ENCODE measurements around the gene CCNI2.

CCNI2 gene

GRCh38 chr5:132772291-132773070 is 25.3 kb downstream of the CCNI2 start:
- H3K27me3 ChIP-seq (ENCODE audit: insufficient read depth, poor library complexity, severe bottlenecking), result no peaks in the 10 kb centered on the region
- peaks cover 2% of the 10 kb centered on the region for H3K36me3 ChIP-seq (ENCODE audit: low read depth)
- no peak overlapping the region for H3K4me3 ChIP-seq (ENCODE audit: severe bottlenecking)
- no peak for TF ChIP-seq CTCF (IDR thresholded peaks at IDR 0.05; ENCODE audit: poor library complexity, severe bottlenecking)
- DNase-seq (ENCODE audit: low spot score) (peak; percentile 33), ATAC-seq (ENCODE audit: low read depth) (no peak)
- H3K9me3 ChIP-seq (ENCODE audit: severe bottlenecking), result no peaks in the 10 kb centered on the region
- peaks cover 11% of the 10 kb centered on the region for H3K4me1 ChIP-seq (ENCODE audit: insufficient read depth, poor library complexity, severe bottlenecking)
- no peak overlapping the region for H3K27ac ChIP-seq (ENCODE audit: poor library complexity, severe bottlenecking)

GRCh38 chr5:132773114-132773513 is 25.9 kb downstream of the CCNI2 start:
- Histone ChIP-seq H3K27ac (ENCODE audit: poor library complexity, severe bottlenecking) (no peak overlapping the region), H3K4me1 (ENCODE audit: insufficient read depth, poor library complexity, severe bottlenecking) (peaks cover 11% of the 10 kb centered on the region), H3K27me3 (ENCODE audit: insufficient read depth, poor library complexity, severe bottlenecking) (no peaks in the 10 kb centered on the region), H3K36me3 (ENCODE audit: low read depth) (no peaks in the 10 kb centered on the region), H3K4me3 (ENCODE audit: severe bottlenecking) (no peak overlapping the region), H3K9me3 (ENCODE audit: severe bottlenecking) (no peaks in the 10 kb centered on the region)
- no peak for ATAC-seq (ENCODE audit: low read depth)
- TF ChIP-seq CTCF (IDR thresholded peaks at IDR 0.05; ENCODE audit: poor library complexity, severe bottlenecking), result no peak
- no peak for DNase-seq (ENCODE audit: low spot score)

- peak; percentile 33 for DNase-seq (ENCODE audit: low spot score)
- Histone ChIP-seq H3K4me1 (ENCODE audit: insufficient read depth, poor library complexity, severe bottlenecking) (peaks cover 11% of the 10 kb centered on the region), H3K36me3 (ENCODE audit: low read depth) (no peaks in the 10 kb centered on the region), H3K27me3 (ENCODE audit: insufficient read depth, poor library complexity, severe bottlenecking) (no peaks in the 10 kb centered on the region), H3K4me3 (ENCODE audit: severe bottlenecking) (no peak overlapping the region), H3K27ac (ENCODE audit: poor library complexity, severe bottlenecking) (no peak overlapping the region), H3K9me3 (ENCODE audit: severe bottlenecking) (no peaks in the 10 kb centered on the region)
- TF ChIP-seq CTCF (IDR thresholded peaks at IDR 0.05; ENCODE audit: poor library complexity, severe bottlenecking), result no peak
- no peak for ATAC-seq (ENCODE audit: low read depth)
Measured at GRCh38 chr5:132773601-132774355, 26.6 kb downstream of the CCNI2 start.

- no peak for TF ChIP-seq CTCF (IDR thresholded peaks at IDR 0.05; ENCODE audit: poor library complexity, severe bottlenecking)
- Histone ChIP-seq H3K4me1 (ENCODE audit: insufficient read depth, poor library complexity, severe bottlenecking) (peaks cover 11% of the 10 kb centered on the region), H3K27me3 (ENCODE audit: insufficient read depth, poor library complexity, severe bottlenecking) (no peaks in the 10 kb centered on the region), H3K4me3 (ENCODE audit: severe bottlenecking) (no peak overlapping the region), H3K9me3 (ENCODE audit: severe bottlenecking) (no peaks in the 10 kb centered on the region), H3K36me3 (ENCODE audit: low read depth) (no peaks in the 10 kb centered on the region), H3K27ac (ENCODE audit: poor library complexity, severe bottlenecking) (no peak overlapping the region)
- DNase-seq (ENCODE audit: low spot score) (peak; percentile 42), ATAC-seq (ENCODE audit: low read depth) (no peak)
Measured at GRCh38 chr5:132774406-132774805, 27.2 kb downstream of the CCNI2 start.
